K562 (cell line): Measurements from ENCODE around the gene RAB5B. TPM values are rescaled to one million over a fixed set of nuclear protein-coding genes. Genes with fewer than 3 reads are reported as not detected.

Experiments used
- ARID1B ChIP-seq: fragments of 450-650 bp; IDR thresholded peaks from 2 replicates; pipeline ENCODE4 v1.6.1; 2016; ENCODE audit warnings: antibody characterized with exemption, mild to moderate bottlenecking, inconsistent platforms
- CTCF ChIP-seq, 3 experiments: IDR thresholded peaks in 2 of 3; conservative IDR thresholded peaks in 1 of 3; 2 replicates each; pipeline ENCODE4 v1.5.1; 2011 to 2012; ENCODE audit warnings: low read length in 3 of 3, mild to moderate bottlenecking in 3 of 3, control low read depth in 2 of 3, improper control_type of control experiment in 1 of 3, inconsistent platforms in 1 of 3, low read depth in 1 of 3, mixed read lengths in 1 of 3, moderate library complexity in 1 of 3; ENCODE audit not compliant: insufficient read depth in 2 of 3
- E2F6 ChIP-seq, 2 experiments: IDR thresholded peaks; 2 replicates each; pipeline ENCODE4 v1.6.1; 2011; ENCODE audit warnings: borderline replicate concordance in 1 of 2, control low read depth in 1 of 2, low read depth in 1 of 2, low read length in 1 of 2, mild to moderate bottlenecking in 1 of 2, mixed read lengths in 1 of 2, moderate library complexity in 1 of 2; ENCODE audit not compliant: insufficient read depth in 1 of 2, insufficient read length in 1 of 2, poor library complexity in 1 of 2, severe bottlenecking in 1 of 2; ENCODE audit errors: extremely low read depth in 1 of 2
- ETV1 ChIP-seq: fragments of 450-650 bp; conservative IDR thresholded peaks from 2 replicates; pipeline ENCODE4 v1.6.1; 2016; ENCODE audit warnings: missing genetic modification characterization, control low read depth, low read depth, missing compliant biosample characterization
- GTF2A2 ChIP-seq: IDR thresholded peaks from 2 replicates; pipeline ENCODE4 v1.6.1; 2016; ENCODE audit warnings: mild to moderate bottlenecking, missing genetic modification characterization, missing compliant biosample characterization
- KLF6 ChIP-seq: fragments of 250-450 bp; sonication (Bioruptor Pico); IDR thresholded peaks from 2 replicates; pipeline ENCODE4 v1.4.0; 2020; ENCODE audit warnings: mild to moderate bottlenecking, moderate library complexity, borderline replicate concordance
- MLLT1 ChIP-seq, 2 experiments: fragments of 450-650 bp; IDR thresholded peaks; 2 replicates each; pipeline ENCODE4 v1.6.1; 2016
- RAD21 ChIP-seq, 2 experiments: fragments of 250-450 bp in 1 of 2; fragments of 450-650 bp in 1 of 2; sonication (Bioruptor Pico) in 1 of 2; formaldehyde crosslinking in 1 of 2; IDR thresholded peaks in 1 of 2; conservative IDR thresholded peaks in 1 of 2; 2 replicates each; pipeline versions ENCODE4 v1.4.0 to v1.8.0; 2020 to 2022; ENCODE audit warnings: mild to moderate bottlenecking in 2 of 2, moderate library complexity in 1 of 2
- RBM14 ChIP-seq: fragments of 200-400 bp; formaldehyde crosslinking; IDR thresholded peaks from 2 replicates; pipeline ENCODE4 v1.6.1; 2018; ENCODE audit warnings: low read depth, mild to moderate bottlenecking, low read length, moderate library complexity, borderline replicate concordance; ENCODE audit not compliant: insufficient read depth
- RREB1 ChIP-seq: fragments of 250-450 bp; sonication (Bioruptor Pico); IDR thresholded peaks from 2 replicates; pipeline ENCODE4 v1.4.0; 2020
- THAP12 ChIP-seq: fragments of 250-450 bp; sonication (Bioruptor Pico); IDR thresholded peaks from 2 replicates; pipeline ENCODE4 v1.9.0; 2021; ENCODE audit warnings: mild to moderate bottlenecking, inconsistent platforms
- polyA plus RNA-seq, 8 experiments: library from polyadenylated mRNA; depleted of rRNA in 4 of 8; stranded (reverse) in 5 of 8; unstranded in 3 of 8; fragments of >200 nt; fragmentation: Nextera tagmentation in 2 of 8; fragmentation: Illumina TruSeq in 1 of 8; extraction: Ambion mirVana in 2 of 8; extraction: Trizol in 1 of 8; gene quantifications; 2 replicates each; pipeline versions ENCODE4 v1.2.1 to v1.2.3, GENCODE V29; 2011 to 2014; ENCODE audit warnings: inconsistent platforms in 1 of 8, missing spikeins in 1 of 8
- total RNA-seq, 7 experiments: library from RNA; depleted of rRNA in 6 of 7; stranded (reverse); fragments of >200 nt in 6 of 7; fragmentation: Illumina TruSeq in 2 of 7; extraction: Trizol in 2 of 7; gene quantifications; 2 replicates each; pipeline versions ENCODE4 v1.2.1 to v1.2.3, GENCODE V29; 2011 to 2021; ENCODE audit warnings: low replicate concordance in 1 of 7

RAB5B gene
- total and polyA plus RNA-seq, 9 of the 15 experiments (the other 6 are each of a cell fraction or from before 2014, with no cell fraction given) = 6.8 to 73.8 (median 25.2) TPM

GRCh38 chr12:55926738-55927587 lies 46.9 kb upstream of the RAB5B start (continued):
- TF ChIP-seq GTF2A2 = no peak
- TF ChIP-seq RBM14 = no peak
- peak in 1 of 2 experiments; percentile 36; a peak in 1 of 4 replicates for TF ChIP-seq MLLT1 (IDR thresholded peaks at IDR 0.05)
- TF ChIP-seq THAP12 (CRISPR knock-in tag) = no peak
- no peak for TF ChIP-seq KLF6 (CRISPR knock-in tag)
- TF ChIP-seq E2F6 (IDR thresholded peaks at IDR 0.05; ENCODE audit: borderline replicate concordance in 1 of 2, extremely low read depth in 1 of 2, insufficient read depth in 1 of 2, insufficient read length in 1 of 2, low read depth in 1 of 2, low read length in 1 of 2, poor library complexity in 1 of 2, severe bottlenecking in 1 of 2) = peak in 1 of 2 experiments; percentile 35
- TF ChIP-seq RAD21 (CRISPR knock-in tag; conservative IDR thresholded peaks at IDR 0.05 in 1 of 2, IDR thresholded peaks at IDR 0.05 in 1 of 2) = peak in 1 of 2 experiments; percentile 30; a peak in 2 of 4 replicates
- TF ChIP-seq CTCF (IDR thresholded peaks at IDR 0.05 in 2 of 3, conservative IDR thresholded peaks at IDR 0.05 in 1 of 3; ENCODE audit: insufficient read depth in 2 of 3, low read depth in 1 of 3, low read length in 3 of 3) = peak; percentile 68 to 77 (median 68)
- TF ChIP-seq RREB1 (CRISPR knock-in tag) = no peak
- peak; percentile 99 for TF ChIP-seq ETV1 (tag)
- TF ChIP-seq ARID1B = peak; percentile 68
